Loucy (cell line): ENCODE results near the gene HERC2.
"Not testable (repeated sequence)": the region's sequence is repeated elsewhere in the genome, so short reads cannot be mapped to it uniquely, and the experiment has no call there.

Source experiments
- H2AFZ ChIP-seq: fragments of 200-600 bp; sonication (generic); 2 replicates; pipeline ENCODE4 v1.6.0; 2016; ENCODE audit warnings: antibody characterized with exemption, mild to moderate bottlenecking, low read length, moderate library complexity
- H3F3A ChIP-seq: fragments of 200-600 bp; 2 replicates; pipeline ENCODE4 v1.6.0; 2016; ENCODE audit warnings: antibody characterized with exemption, low read depth, mild to moderate bottlenecking
- H3K27me3 ChIP-seq: fragments of 200-600 bp; sonication (generic); 2 replicates; pipeline ENCODE4 v1.6.1; 2014; ENCODE audit warnings: low read length, mild to moderate bottlenecking; ENCODE audit not compliant: insufficient read depth, poor library complexity, severe bottlenecking
- H3K36me3 ChIP-seq: fragments of 200-600 bp; sonication (generic); 2 replicates; pipeline ENCODE4 v1.6.1; 2016; ENCODE audit warnings: low read length; ENCODE audit not compliant: insufficient read depth
- H3K4me1 ChIP-seq: fragments of 200-600 bp; sonication (generic); 2 replicates; pipeline ENCODE4 v1.5.1; 2014; ENCODE audit warnings: low read length, mild to moderate bottlenecking; ENCODE audit not compliant: insufficient read depth, poor library complexity, severe bottlenecking
- H3K4me2 ChIP-seq: fragments of 200-600 bp; sonication (generic); 2 replicates; pipeline ENCODE4 v1.6.0; 2014; ENCODE audit warnings: antibody characterized with exemption, low read length, low read depth, mild to moderate bottlenecking; ENCODE audit not compliant: poor library complexity, severe bottlenecking
- H3K4me3 ChIP-seq: fragments of 200-600 bp; sonication (generic); 2 replicates; pipeline ENCODE4 v1.5.1; 2014; ENCODE audit warnings: low read length, mild to moderate bottlenecking, mixed read lengths; ENCODE audit not compliant: poor library complexity, severe bottlenecking
- H3K79me2 ChIP-seq: fragments of 200-600 bp; sonication (generic); 2 replicates; pipeline ENCODE4 v1.6.1; 2014; ENCODE audit warnings: low read length; ENCODE audit not compliant: insufficient read depth
- H3K9ac ChIP-seq: fragments of 200-600 bp; sonication (generic); 2 replicates; pipeline ENCODE4 v1.6.0; 2014; ENCODE audit warnings: mild to moderate bottlenecking, low read depth, low read length, moderate library complexity; ENCODE audit not compliant: poor library complexity, severe bottlenecking
- H3K9me2 ChIP-seq: fragments of 200-600 bp; sonication (generic); replicated peaks from 2 replicates; pipeline ENCODE4 v1.6.1; 2016; ENCODE audit warnings: low read depth, low read length, mixed read lengths
- H3K9me3 ChIP-seq: fragments of 200-600 bp; sonication (generic); 2 replicates; pipeline ENCODE4 v1.6.1; 2014; ENCODE audit warnings: mild to moderate bottlenecking, antibody characterized with exemption, low read length, low read depth; ENCODE audit not compliant: insufficient read depth
- H4K20me1 ChIP-seq: fragments of 200-600 bp; sonication (generic); 2 replicates; pipeline ENCODE4 v1.6.0; 2014; ENCODE audit warnings: antibody characterized with exemption, low read length, mild to moderate bottlenecking; ENCODE audit not compliant: insufficient read depth, poor library complexity, severe bottlenecking
- CTCF ChIP-seq: fragments of 200-600 bp; sonication (generic); conservative IDR thresholded peaks from 2 replicates; pipeline ENCODE4 v1.5.1; 2014; ENCODE audit warnings: mild to moderate bottlenecking, antibody characterized with exemption, low read length
- EZH2phosphoT487 ChIP-seq: fragments of 200-600 bp; IDR thresholded peaks from 2 replicates; pipeline ENCODE4 v1.6.1; 2018; ENCODE audit warnings: antibody characterized with exemption, mild to moderate bottlenecking, moderate library complexity, borderline replicate concordance

HERC2 gene

DNA sequence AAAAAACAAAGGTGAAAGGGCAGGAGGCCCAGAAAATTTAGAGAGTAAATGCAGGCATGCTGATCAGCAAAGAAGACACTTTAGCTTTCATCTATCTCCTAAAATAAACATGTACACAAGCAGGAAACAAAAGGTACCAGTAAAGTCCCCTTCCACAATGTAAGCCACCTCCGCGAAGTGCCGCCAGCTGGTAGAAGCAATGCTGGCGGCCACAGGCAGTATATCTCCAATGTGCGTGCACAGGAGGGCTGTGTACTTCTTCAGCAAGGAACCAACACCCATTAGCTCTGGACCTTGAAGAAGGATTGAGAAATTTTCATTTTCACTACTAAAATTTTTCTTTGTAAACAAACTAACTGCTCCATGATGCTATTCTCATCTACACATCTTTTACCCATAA, 75.4 kb downstream of the HERC2 start:
- no peaks in the 10 kb centered on the region for H3F3A ChIP-seq
- no peaks in the 10 kb centered on the region for H3K4me1 ChIP-seq
- H2AFZ ChIP-seq, result no peak overlapping the region
- TF ChIP-seq CTCF, result no peak
- TF ChIP-seq EZH2phosphoT487, result no peak
- no peak overlapping the region for H3K4me3 ChIP-seq
- no peaks in the 10 kb centered on the region for H3K79me2 ChIP-seq
- H3K9ac ChIP-seq, result no peak overlapping the region
- H3K27me3 ChIP-seq, result no peaks in the 10 kb centered on the region
- H4K20me1 ChIP-seq, result no peaks in the 10 kb centered on the region
- H3K36me3 ChIP-seq, result peaks cover 78% of the 10 kb centered on the region
- H3K4me2 ChIP-seq, result no peak overlapping the region
- H3K9me3 ChIP-seq, result peaks cover 5% of the 10 kb centered on the region; the same call in 1 of the 2 replicates
- no peaks in the 10 kb centered on the region for H3K9me2 ChIP-seq

DNA sequence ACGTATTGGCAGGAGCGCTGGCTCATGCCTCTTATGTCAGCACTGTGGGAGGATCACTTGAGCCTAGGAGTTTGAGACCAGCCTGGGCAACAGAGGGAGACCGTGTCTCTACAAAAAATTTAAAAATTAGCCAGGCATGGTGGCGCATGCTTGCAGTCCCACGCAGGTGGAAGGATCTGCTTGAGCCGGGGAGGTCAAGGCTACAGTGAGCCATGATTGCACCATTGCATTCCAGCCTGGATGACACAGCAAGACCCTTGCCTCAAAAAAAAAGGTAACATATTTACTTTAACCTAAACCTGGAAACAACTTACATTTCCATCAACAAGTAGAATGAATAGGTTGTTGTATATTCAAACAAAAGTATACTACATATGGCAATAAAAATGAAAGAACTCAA, 78.1 kb downstream of the HERC2 start:
- H3K36me3 ChIP-seq, result peaks cover 76% of the 10 kb centered on the region
- no peaks in the 10 kb centered on the region for H3K4me1 ChIP-seq
- peaks cover 5% of the 10 kb centered on the region; the same call in 1 of the 2 replicates for H3K9me3 ChIP-seq
- TF ChIP-seq CTCF, result no peak
- TF ChIP-seq EZH2phosphoT487, result no peak
- H3K27me3 ChIP-seq, result no peaks in the 10 kb centered on the region
- H4K20me1 ChIP-seq, result no peaks in the 10 kb centered on the region
- no peak overlapping the region for H3K9ac ChIP-seq
- no peak overlapping the region for H3K4me2 ChIP-seq
- no peak overlapping the region for H3K4me3 ChIP-seq
- no peak overlapping the region for H2AFZ ChIP-seq
- H3K79me2 ChIP-seq, result no peaks in the 10 kb centered on the region
- H3F3A ChIP-seq, result no peaks in the 10 kb centered on the region
- H3K9me2 ChIP-seq, result no peaks in the 10 kb centered on the region

DNA sequence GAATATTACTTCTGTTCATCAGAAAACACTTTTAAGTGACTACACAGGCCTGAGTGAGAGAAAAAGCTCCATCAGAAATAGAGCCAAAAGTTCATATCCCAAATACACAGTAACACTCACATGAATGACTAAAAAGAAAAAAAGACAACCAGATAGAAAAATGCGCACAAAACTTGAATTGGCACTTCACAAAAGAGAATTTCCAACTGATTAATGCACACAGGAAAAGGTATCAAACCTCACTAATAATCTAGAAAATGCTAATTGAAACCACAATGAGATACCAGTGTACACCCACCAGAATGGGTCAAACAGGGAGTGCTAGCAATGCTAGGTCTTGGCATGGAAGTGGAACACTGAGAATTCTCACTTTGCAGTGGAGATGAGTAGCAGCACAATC, 78.6 kb downstream of the HERC2 start:
- peaks cover 5% of the 10 kb centered on the region; the same call in 1 of the 2 replicates for H3K9me3 ChIP-seq
- no peaks in the 10 kb centered on the region for H4K20me1 ChIP-seq
- TF ChIP-seq CTCF (no peak), EZH2phosphoT487 (no peak)
- peaks cover 71% of the 10 kb centered on the region for H3K36me3 ChIP-seq
- H2AFZ ChIP-seq, result no peak overlapping the region
- H3K9ac ChIP-seq, result no peak overlapping the region
- no peaks in the 10 kb centered on the region for H3K79me2 ChIP-seq
- H3F3A ChIP-seq, result no peaks in the 10 kb centered on the region
- no peaks in the 10 kb centered on the region for H3K27me3 ChIP-seq
- H3K4me3 ChIP-seq, result no peak overlapping the region
- no peaks in the 10 kb centered on the region for H3K9me2 ChIP-seq
- H3K4me1 ChIP-seq, result no peaks in the 10 kb centered on the region
- H3K4me2 ChIP-seq, result no peak overlapping the region

DNA sequence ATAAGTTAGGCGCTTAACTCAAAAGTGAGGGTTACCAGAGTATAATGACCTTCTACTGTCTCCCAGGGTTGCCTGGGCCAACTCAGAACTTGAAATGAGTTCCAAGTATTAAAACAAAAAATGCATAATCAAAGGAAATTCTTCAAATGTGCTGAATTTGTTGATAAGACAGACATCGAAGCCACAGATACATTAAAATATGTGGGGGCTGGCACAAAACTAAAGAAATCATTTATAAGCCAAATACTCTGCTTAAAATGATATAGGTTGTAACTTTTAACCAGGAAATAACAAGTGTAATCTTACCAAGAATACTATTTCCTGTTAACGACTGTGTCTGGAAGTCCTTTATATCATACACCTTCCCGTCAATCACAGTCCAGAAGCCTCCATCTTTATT, 83.7 kb downstream of the HERC2 start:
- not testable (repeated sequence) for H3K4me2 ChIP-seq, H3F3A ChIP-seq, H3K9me2 ChIP-seq, H4K20me1 ChIP-seq, H3K27me3 ChIP-seq, H3K9ac ChIP-seq, H3K9me3 ChIP-seq, H2AFZ ChIP-seq, H3K4me3 ChIP-seq, H3K4me1 ChIP-seq, H3K79me2 ChIP-seq
- peaks cover 34% of the 10 kb centered on the region; the same call in 1 of the 2 replicates for H3K36me3 ChIP-seq

DNA sequence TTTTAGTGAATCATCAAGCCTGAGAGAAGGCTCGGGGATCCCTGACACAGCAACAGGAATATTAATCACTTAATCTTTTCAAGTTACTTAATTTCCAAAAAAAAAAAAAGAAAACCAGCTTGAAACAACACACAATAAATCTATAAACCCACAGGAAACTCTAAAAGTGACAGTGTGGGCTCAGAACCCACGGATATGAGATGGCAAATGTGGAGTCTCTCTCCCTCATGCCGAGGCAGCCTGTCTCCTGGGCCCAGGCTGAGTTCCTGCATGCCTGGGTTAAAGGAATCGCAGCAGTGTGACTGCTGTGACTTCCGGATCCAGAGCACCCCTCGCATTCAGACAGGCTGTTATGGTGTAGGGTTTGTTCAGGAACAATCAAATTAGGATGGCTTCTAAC, 90.2 kb downstream of the HERC2 start:
- not testable (repeated sequence) for H3F3A ChIP-seq, H3K79me2 ChIP-seq, H3K4me1 ChIP-seq, H3K4me2 ChIP-seq, H3K9me2 ChIP-seq, H3K9me3 ChIP-seq, H2AFZ ChIP-seq, H3K9ac ChIP-seq, H3K4me3 ChIP-seq, H4K20me1 ChIP-seq, H3K27me3 ChIP-seq
- peaks cover 28% of the 10 kb centered on the region; the same call in 1 of the 2 replicates for H3K36me3 ChIP-seq
